Transverse colon (tissue), 4 donors: ENCODE data around the gene UBE2C.
A peak's percentile ranks its signal among the peaks of the same experiment; 100 is the strongest.

Experiments used
- POLR2A ChIP-seq: fragments of 450-650 bp; IDR thresholded peaks from one replicate; pipeline ENCODE4 v1.6.1; 2016; ENCODE audit warnings: antibody characterized with exemption, mild to moderate bottlenecking, moderate library complexity
- POLR2AphosphoS5 ChIP-seq, 3 donors: sonication (generic); formaldehyde crosslinking; IDR thresholded peaks; one replicate each; pipeline ENCODE4 v1.6.1; 2016; ENCODE audit warnings: antibody characterized with exemption in 3 of 3
- TF ChIP-seq, protein P1 (sequence below), 5 experiments: fragments of 200-600 bp in 3 of 5; fragments of 450-650 bp in 2 of 5; sonication (generic) in 3 of 5; IDR thresholded peaks; 1 replicate in 2 of 5; 2 replicates in 3 of 5; pipeline ENCODE4 v1.5.1; 2016 to 2017; ENCODE audit warnings: antibody characterized with exemption in 5 of 5, inconsistent platforms in 3 of 5, mild to moderate bottlenecking in 2 of 5, moderate library complexity in 1 of 5

DNA sequence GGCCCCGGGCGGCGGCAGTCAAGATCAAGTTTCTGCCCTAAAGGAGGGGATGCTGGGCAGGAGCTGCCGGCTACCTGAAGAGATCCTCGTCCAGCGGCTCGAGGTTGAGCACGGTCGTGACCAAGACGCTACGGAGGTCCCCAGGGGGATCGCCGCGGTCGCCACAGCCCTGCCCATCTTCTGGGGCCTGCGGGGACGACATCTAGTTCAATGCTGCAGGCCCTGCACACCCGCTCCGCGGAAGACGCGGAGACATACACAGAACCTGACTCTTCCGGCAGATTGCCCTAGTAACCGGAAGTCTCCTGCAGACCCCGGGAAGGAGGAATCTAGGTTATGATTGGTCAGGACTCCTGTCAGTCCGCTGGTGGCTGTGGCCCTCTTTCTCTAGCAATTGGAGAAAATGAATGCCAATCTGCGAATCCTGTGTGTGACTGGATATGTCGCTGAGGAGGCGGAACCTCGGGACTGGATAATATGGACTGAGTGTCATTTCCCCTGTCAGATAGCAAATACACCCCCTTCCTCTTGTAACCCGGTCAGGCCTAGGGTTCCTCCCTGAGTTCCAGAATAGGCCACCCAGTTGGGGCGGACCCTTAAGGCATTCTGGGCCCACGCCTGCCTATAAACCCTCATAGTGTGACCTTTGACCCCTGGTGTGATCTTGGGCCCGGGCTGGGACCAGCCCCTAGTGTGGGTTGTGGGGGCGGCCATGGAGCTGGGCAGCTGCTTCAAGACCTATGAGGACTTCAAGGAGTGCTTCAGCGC, 44.9 kb downstream of the UBE2C start, which contains the start of the genes ACOT8 and ZSWIM3:
- TF ChIP-seq POLR2A: peak; percentile 84
- TF ChIP-seq, protein P1, sequence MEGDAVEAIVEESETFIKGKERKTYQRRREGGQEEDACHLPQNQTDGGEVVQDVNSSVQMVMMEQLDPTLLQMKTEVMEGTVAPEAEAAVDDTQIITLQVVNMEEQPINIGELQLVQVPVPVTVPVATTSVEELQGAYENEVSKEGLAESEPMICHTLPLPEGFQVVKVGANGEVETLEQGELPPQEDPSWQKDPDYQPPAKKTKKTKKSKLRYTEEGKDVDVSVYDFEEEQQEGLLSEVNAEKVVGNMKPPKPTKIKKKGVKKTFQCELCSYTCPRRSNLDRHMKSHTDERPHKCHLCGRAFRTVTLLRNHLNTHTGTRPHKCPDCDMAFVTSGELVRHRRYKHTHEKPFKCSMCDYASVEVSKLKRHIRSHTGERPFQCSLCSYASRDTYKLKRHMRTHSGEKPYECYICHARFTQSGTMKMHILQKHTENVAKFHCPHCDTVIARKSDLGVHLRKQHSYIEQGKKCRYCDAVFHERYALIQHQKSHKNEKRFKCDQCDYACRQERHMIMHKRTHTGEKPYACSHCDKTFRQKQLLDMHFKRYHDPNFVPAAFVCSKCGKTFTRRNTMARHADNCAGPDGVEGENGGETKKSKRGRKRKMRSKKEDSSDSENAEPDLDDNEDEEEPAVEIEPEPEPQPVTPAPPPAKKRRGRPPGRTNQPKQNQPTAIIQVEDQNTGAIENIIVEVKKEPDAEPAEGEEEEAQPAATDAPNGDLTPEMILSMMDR (IDR thresholded peaks at IDR 0.05): no peak
- TF ChIP-seq POLR2AphosphoS5 (IDR thresholded peaks at IDR 0.05): peak; percentile 76 to 87 (median 85)
